ENCODE data around the gene ZKSCAN3.

GRCh38 chr6:28326371-28326948, 23.3 kb upstream of the ZKSCAN3 start:
- TF ChIP-seq CTCF (IDR thresholded peaks at IDR 0.05) = no peak
- no peak for TF ChIP-seq POLR2A (IDR thresholded peaks at IDR 0.05)
